ENCODE data around the gene INAFM2. TPM values are rescaled to one million over a fixed set of nuclear protein-coding genes. Genes with fewer than 3 reads are reported as not detected.

INAFM2 gene
- total RNA-seq, 6 donors from 2014 or later, result 15.7 to 36.2 (median 25.6) TPM

DNA sequence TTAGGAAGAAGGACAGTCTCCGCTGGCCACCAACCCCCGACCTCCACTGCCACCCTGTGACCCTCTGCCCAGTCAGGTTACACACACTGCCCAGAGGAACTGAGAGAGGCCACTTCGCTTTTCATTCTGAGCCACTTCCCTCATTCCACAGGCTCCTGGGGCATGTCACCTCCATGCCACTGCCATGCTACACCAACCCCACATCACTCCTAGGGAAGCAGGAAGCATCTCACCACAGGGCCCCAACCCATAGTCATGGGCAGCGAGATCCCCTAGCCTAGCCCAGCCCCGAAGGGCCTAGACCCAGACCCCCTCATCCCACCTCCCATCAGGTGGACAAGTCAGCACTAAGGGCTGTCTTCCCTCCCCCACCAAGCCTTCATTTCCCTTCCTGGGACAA, 17.1 kb upstream of the INAFM2 start:
- peak in 1 of 2 donors; percentile 48 for ATAC-seq (ENCODE audit: low FRiP score in 2 of 2)
- peak in 1 of 2 donors; percentile 63 for DNase-seq
- Histone ChIP-seq H3K36me3 (peaks cover 0 to 3% (median 1%) of the 10 kb centered on the region in 4 donors), H3K9me3 (no peaks in the 10 kb centered on the region), H3K4me1 (peaks cover 12 to 24% (median 19%) of the 10 kb centered on the region in 4 donors), H3K27me3 (no peaks in the 10 kb centered on the region), H3K4me3 (peak overlapping the region in 3 of 4 donors; percentile 32 to 55 (median 44)), H3K27ac (peak overlapping the region; percentile 71 to 90 (median 88))
- 81 to 83% methylated on average over 3 to 5 of the region's 5 CpGs for WGBS, 2 donors
- no peak for TF ChIP-seq EP300 (IDR thresholded peaks at IDR 0.05)
- TF ChIP-seq, protein P1, sequence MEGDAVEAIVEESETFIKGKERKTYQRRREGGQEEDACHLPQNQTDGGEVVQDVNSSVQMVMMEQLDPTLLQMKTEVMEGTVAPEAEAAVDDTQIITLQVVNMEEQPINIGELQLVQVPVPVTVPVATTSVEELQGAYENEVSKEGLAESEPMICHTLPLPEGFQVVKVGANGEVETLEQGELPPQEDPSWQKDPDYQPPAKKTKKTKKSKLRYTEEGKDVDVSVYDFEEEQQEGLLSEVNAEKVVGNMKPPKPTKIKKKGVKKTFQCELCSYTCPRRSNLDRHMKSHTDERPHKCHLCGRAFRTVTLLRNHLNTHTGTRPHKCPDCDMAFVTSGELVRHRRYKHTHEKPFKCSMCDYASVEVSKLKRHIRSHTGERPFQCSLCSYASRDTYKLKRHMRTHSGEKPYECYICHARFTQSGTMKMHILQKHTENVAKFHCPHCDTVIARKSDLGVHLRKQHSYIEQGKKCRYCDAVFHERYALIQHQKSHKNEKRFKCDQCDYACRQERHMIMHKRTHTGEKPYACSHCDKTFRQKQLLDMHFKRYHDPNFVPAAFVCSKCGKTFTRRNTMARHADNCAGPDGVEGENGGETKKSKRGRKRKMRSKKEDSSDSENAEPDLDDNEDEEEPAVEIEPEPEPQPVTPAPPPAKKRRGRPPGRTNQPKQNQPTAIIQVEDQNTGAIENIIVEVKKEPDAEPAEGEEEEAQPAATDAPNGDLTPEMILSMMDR (IDR thresholded peaks at IDR 0.05), result no peak
- TF ChIP-seq POLR2AphosphoS5 (IDR thresholded peaks at IDR 0.05), result no peak
- TF ChIP-seq POLR2A (IDR thresholded peaks at IDR 0.05), result no peak

DNA sequence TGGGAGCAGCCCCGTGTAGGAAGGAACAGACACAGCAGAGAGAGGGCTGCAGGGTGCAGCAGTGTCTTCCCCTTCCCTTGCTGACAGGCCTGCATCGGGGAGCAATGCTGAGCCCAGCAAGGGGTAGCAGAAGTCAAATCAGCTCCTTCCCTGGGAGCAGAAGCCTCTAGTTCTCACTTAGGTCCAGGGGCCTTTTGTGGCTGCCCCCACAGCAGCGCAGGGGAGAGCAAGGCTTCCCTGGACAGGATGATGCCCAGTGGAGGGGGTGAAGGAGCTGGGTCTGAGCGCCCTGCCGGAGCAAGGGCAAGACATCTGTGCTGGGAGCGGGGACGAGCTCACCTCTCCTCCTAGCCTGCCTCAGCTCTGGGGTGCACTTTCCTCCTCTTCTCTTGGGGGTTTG, 16.6 kb upstream of the INAFM2 start:
- no peaks in the 10 kb centered on the region for H3K27me3 ChIP-seq
- H3K9me3 ChIP-seq, result no peaks in the 10 kb centered on the region
- peaks cover 12 to 24% (median 19%) of the 10 kb centered on the region in 4 donors for H3K4me1 ChIP-seq
- peaks cover 0 to 3% (median 0%) of the 10 kb centered on the region in 4 donors for H3K36me3 ChIP-seq
- TF ChIP-seq POLR2AphosphoS5 (IDR thresholded peaks at IDR 0.05), result no peak
- TF ChIP-seq EP300 (IDR thresholded peaks at IDR 0.05), result no peak
- TF ChIP-seq, protein P1 (IDR thresholded peaks at IDR 0.05), result no peak
- no peak for TF ChIP-seq POLR2A (IDR thresholded peaks at IDR 0.05)
- ATAC-seq (ENCODE audit: low FRiP score in 2 of 2) (peak in 1 of 2 donors; percentile 23), DNase-seq (no peak)
- peak overlapping the region; percentile 71 to 90 (median 88) for H3K27ac ChIP-seq
- H3K4me3 ChIP-seq, result peak overlapping the region in 3 of 4 donors; percentile 32 to 55 (median 44)
- 63 to 69% methylated on average over 6 to 7 of the region's 7 CpGs for WGBS, 2 donors

DNA sequence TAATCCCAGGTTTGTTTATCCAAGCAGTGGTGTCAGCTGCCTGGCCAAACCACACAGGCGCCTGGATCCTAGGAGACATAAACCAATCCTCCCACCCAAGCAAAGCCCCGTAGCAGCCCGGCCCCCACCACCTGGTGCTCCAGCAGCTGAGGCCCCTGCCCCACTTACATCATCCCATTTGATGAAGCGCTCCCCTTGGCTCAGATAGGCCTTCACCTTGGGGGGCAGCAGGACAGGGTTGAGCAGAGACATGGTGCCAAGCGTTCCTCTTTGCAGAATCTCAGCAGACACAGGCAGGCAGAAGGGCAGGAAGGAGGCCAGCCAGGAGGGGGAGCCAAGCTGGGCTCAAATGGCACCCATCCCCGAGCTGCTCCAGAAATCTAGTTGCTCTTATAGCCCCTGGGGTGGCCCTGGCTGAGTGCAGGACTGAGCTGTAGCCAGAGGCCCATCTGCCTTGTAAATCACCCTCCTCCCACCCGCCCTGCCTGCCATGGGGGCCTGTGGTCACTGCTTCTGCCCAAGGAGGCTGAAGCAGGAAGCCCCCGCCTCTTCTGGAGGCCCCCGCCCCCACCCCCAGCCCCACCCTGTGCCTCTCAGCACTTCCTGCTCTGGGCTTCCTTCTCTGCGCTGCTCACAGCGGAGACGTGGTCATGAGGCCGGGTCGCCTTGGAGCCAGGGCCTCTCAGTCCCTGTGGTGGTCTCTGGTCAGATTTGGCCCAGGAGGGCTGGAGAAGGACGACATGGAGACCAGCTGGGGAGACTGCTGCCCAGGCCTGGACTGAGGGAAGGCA, 15.9 kb upstream of the INAFM2 start, which contains the start of gene PLCB2:
Gene PLCB2 (minus strand): TSS at position 515 of the 791 bp plus-strand sequence. CDS start 263 bp downstream, at position 252.
- Histone ChIP-seq H3K4me3 (peak within 1 kb of the TSS in 3 of 4 donors; percentile 32 to 55 (median 44)), H3K36me3 (peaks cover 0 to 3% (median 0%) of the 10 kb centered on the region in 4 donors), H3K27ac (peak within 1 kb of the TSS; percentile 71 to 90 (median 88)), H3K9me3 (no peaks in the 10 kb centered on the region), H3K4me1 (peaks cover 12 to 24% (median 19%) of the 10 kb centered on the region in 4 donors), H3K27me3 (no peaks in the 10 kb centered on the region)
- 26 to 39% methylated on average over 8 to 12 of the region's 15 CpGs for WGBS, 2 donors
- peak; percentile 76 to 85 for ATAC-seq (ENCODE audit: low FRiP score in 2 of 2)
- no peak for TF ChIP-seq EP300 (IDR thresholded peaks at IDR 0.05)
- TF ChIP-seq POLR2AphosphoS5 (IDR thresholded peaks at IDR 0.05), result peak in 1 of 2 donors; percentile 28
- TF ChIP-seq, protein P1 (IDR thresholded peaks at IDR 0.05), result peak in 3 of 6 experiments; percentile 7 to 24 (median 9)
- TF ChIP-seq POLR2A (IDR thresholded peaks at IDR 0.05), result peak in 1 of 4 donors; percentile 59
- peak; percentile 66 to 70 for DNase-seq

DNA sequence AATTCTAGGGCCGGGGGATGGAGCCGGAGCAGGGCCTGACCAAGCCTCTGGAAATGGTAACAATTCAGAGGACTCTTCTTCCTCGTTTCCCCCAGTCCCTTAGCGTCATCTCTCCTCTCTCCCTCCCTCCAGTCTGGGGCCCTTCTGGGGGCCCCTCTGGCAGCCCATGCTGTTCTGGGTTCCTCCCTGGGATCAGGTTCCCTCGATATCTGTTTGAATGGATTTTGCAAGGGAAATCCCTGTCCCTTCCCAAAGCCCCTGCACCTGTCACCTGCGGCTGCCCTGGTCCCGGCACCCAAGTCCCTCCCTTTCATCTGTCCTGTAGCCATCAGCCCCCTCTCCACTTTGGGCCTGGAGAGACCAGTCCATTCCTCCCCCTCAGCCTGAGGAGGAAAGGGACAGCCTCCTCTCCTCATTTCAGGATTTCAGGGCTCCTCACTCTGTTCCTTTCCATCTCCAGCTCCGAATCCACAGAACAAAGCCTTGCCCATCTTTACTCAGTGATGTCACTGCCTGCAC, 14.1 kb upstream of the INAFM2 start:
- no peaks in the 10 kb centered on the region for H3K9me3 ChIP-seq
- no peak for ATAC-seq (ENCODE audit: low FRiP score in 2 of 2)
- TF ChIP-seq POLR2A (IDR thresholded peaks at IDR 0.05) (no peak), EP300 (IDR thresholded peaks at IDR 0.05) (no peak), POLR2AphosphoS5 (IDR thresholded peaks at IDR 0.05) (no peak)
- TF ChIP-seq, protein P1 (IDR thresholded peaks at IDR 0.05), result no peak
- peak overlapping the region in 1 of 4 donors; percentile 55 for H3K4me3 ChIP-seq
- H3K27me3 ChIP-seq, result no peaks in the 10 kb centered on the region
- DNase-seq, result no peak
- WGBS, 2 donors, result 65 to 69% methylated on average over 8 of the region's 8 CpGs
- peaks cover 20 to 35% (median 28%) of the 10 kb centered on the region in 4 donors for H3K4me1 ChIP-seq
- peak overlapping the region in 3 of 4 donors; percentile 87 to 90 (median 90) for H3K27ac ChIP-seq
- H3K36me3 ChIP-seq, result no peaks in the 10 kb centered on the region
